H7 (cell line): ENCODE results near the gene TJP2. TPM values are rescaled to one million over a fixed set of nuclear protein-coding genes. Genes with fewer than 3 reads are reported as not detected.

Experiments used
- DNase-seq: peaks from one replicate; pipeline ENCODE4 v3.0.0; 2012
- H3K27me3 ChIP-seq: 2 replicates; pipeline ENCODE4 v1.6.0; 2011; ENCODE audit warnings: mild to moderate bottlenecking, low read length; ENCODE audit not compliant: control insufficient read depth, insufficient read depth
- H3K36me3 ChIP-seq: replicated peaks from 2 replicates; pipeline ENCODE4 v1.5.1; 2011; ENCODE audit warnings: low read length; ENCODE audit not compliant: control insufficient read depth, insufficient read depth
- H3K4me3 ChIP-seq: 2 replicates; pipeline ENCODE4 v1.5.1; 2011; ENCODE audit warnings: low read depth, mild to moderate bottlenecking, control low read depth, low read length, moderate library complexity; ENCODE audit not compliant: insufficient read depth
- total RNA-seq: library from RNA; depleted of rRNA; stranded (reverse); fragments of >200 nt; shearing (Covaris generic); gene quantifications from 2 replicates; pipeline ENCODE4 v1.2.3, GENCODE V29; 2014; rRNA removed

Gene TJP2
- 107 and 128 TPM in 2 replicates for total RNA-seq

DNA sequence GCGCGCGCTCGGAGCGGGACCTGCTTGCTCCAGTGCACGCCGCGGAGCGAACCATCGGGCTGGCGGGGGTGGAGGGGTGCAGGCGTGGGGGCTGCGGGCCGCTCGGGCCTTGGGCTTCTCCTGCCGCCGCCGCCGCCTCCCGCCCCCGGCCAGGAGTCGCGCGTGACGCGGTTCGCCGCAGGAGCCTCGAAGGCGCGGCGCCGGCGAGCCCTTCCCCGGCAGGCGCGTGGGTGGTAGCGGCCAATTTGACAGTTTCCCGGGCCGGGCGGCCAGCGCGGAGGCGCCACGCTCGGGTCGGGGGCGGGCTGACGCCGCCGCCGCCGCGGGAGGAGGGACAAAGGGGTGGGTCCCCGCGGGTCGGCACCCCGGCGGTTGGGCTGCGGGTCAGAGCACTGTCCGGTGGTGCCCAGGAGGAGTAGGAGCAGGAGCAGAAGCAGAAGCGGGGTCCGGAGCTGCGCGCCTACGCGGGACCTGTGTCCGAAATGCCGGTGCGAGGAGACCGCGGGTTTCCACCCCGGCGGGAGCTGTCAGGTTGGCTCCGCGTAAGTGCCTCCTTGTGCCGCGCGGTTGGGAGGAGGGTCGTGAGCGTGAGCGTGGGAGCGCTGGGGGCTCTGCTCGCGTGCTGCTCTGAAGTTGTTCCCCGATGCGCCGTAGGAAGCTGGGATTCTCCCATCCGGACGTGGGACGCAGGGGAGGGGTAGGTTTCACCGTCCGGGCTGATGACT is at the start of gene TJP2:
Gene TJP2 (plus strand): TSS at position 387 of the 725 bp plus-strand sequence. CDS start 96 bp downstream, at position 483.
- peak; percentile 83 for DNase-seq
- Histone ChIP-seq H3K4me3 (peak within 1 kb of the TSS; percentile 69), H3K36me3 (no peaks in the 10 kb centered on the region)

GRCh38 chr9:69130456-69131441 is 43.3 kb upstream of the TJP2 start:
- no peak for DNase-seq
- Histone ChIP-seq H3K36me3 (no peaks in the 10 kb centered on the region), H3K4me3 (no peak overlapping the region), H3K27me3 (no peaks in the 10 kb centered on the region)

More for the DNA sequence above, at the start of gene TJP2:
- H3K27me3 ChIP-seq, result peaks cover 5% of the 10 kb centered on the region; the same call in 1 of the 2 replicates

GRCh38 chr9:69131682-69132081 is 42.4 kb upstream of the TJP2 start:
- H3K27me3 ChIP-seq, result no peaks in the 10 kb centered on the region
- DNase-seq, result no peak
- no peak overlapping the region for H3K4me3 ChIP-seq
- no peaks in the 10 kb centered on the region; the same call in 1 of the 2 replicates for H3K36me3 ChIP-seq

DNA sequence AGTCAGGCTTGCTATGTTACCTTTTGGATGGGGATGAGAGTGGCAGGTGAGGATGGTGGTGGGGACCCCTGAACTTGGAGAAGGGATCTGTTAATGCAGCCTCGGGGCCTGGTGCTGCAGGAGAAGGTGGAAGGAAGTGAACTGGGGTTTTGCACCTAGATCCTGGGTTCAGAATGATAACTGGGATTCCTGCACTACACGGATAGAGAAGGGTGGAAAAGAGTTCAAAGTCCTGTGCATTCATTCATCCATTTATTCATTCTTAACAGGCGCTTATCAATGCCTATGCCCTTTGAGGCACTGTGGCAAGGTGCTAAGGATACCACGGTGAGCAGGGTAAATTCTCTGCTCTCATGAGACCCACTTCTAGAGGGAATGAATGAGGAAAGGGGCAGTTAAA is 41.7 kb upstream of the TJP2 start:
- Histone ChIP-seq H3K36me3 (no peaks in the 10 kb centered on the region; the same call in 1 of the 2 replicates), H3K4me3 (no peak overlapping the region), H3K27me3 (no peaks in the 10 kb centered on the region)
- no peak for DNase-seq

GRCh38 chr9:69134412-69134811 is 39.7 kb upstream of the TJP2 start:
- no peak for DNase-seq
- H3K27me3 ChIP-seq, result no peaks in the 10 kb centered on the region
- peaks cover 1% of the 10 kb centered on the region for H3K36me3 ChIP-seq
- no peak overlapping the region for H3K4me3 ChIP-seq

GRCh38 chr9:69136185-69136584 is 37.9 kb upstream of the TJP2 start:
- Histone ChIP-seq H3K4me3 (no peak overlapping the region), H3K36me3 (peaks cover 1% of the 10 kb centered on the region), H3K27me3 (no peaks in the 10 kb centered on the region)
- DNase-seq, result no peak

GRCh38 chr9:69136779-69137178 is 37.3 kb upstream of the TJP2 start:
- peaks cover 1% of the 10 kb centered on the region for H3K36me3 ChIP-seq
- no peak overlapping the region for H3K4me3 ChIP-seq
- H3K27me3 ChIP-seq, result no peaks in the 10 kb centered on the region
- no peak for DNase-seq

DNA sequence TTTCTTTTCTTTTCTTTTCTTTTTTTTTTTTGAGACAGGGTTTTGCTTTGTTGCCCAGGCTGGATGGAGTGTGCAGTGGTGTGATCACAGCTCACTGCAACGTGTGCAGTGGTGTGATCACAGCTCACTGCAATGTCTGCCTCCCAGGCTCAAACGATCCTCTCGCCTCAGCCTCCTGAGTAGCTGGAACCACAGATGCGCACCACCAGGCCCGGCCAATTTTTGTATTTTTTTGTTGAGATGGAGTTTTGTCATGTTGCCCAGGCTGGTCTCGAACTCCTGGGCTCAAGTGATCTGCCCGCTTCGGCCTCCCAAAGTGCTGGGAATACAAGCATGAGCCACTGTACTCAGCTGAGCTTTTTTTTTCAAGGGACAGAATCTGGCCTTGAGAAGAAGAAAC is 36.8 kb upstream of the TJP2 start:
- Histone ChIP-seq H3K36me3 (peaks cover 1% of the 10 kb centered on the region), H3K4me3 (no peak overlapping the region), H3K27me3 (no peaks in the 10 kb centered on the region)
- no peak for DNase-seq

DNA sequence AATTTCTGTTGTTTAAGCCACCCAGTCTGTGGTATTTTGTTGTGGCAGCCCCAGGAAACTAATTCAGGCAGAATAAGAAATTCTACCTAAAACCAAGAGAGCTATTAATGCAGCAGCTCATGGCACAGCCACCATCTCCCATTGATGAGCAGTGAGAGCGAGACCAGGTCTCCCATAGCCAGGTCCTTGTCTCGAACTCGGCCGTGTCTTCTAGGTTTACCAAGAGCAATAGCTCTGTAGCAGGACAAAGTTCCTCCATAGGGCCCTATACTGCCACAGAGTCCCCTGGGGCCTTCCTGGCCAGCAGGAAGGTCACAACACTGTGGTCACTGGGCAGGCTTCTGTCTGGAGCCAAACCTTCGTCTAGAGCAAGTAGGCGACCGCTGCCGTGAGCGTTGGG is 34.5 kb upstream of the TJP2 start:
- Histone ChIP-seq H3K4me3 (no peak overlapping the region), H3K27me3 (no peaks in the 10 kb centered on the region), H3K36me3 (peaks cover 1% of the 10 kb centered on the region)
- DNase-seq, result no peak

GRCh38 chr9:69140123-69140735 is 33.8 kb upstream of the TJP2 start:
- Histone ChIP-seq H3K27me3 (no peaks in the 10 kb centered on the region), H3K4me3 (no peak overlapping the region), H3K36me3 (peaks cover 1% of the 10 kb centered on the region)
- no peak for DNase-seq

DNA sequence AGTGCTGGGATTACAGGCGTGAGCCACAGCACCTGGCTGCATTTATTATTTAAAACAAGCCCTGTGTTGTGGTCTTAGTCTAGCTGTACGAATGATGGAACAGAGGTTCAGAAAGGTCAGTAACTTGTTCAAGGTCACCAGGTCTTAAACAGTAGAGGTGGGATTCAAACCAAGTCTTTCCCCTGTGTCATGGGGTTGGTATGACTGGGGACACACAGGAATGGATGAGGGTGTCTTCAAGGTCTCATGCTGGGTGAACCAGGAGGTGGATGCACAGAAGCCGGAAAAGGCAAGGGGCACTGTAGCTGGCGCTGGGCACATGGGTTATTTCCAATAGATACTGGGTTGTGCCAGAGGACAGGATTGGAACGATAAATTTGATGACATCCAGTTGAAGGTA is 32.2 kb upstream of the TJP2 start:
- Histone ChIP-seq H3K4me3 (no peak overlapping the region), H3K27me3 (no peaks in the 10 kb centered on the region), H3K36me3 (peaks cover 1% of the 10 kb centered on the region)
- no peak for DNase-seq

DNA sequence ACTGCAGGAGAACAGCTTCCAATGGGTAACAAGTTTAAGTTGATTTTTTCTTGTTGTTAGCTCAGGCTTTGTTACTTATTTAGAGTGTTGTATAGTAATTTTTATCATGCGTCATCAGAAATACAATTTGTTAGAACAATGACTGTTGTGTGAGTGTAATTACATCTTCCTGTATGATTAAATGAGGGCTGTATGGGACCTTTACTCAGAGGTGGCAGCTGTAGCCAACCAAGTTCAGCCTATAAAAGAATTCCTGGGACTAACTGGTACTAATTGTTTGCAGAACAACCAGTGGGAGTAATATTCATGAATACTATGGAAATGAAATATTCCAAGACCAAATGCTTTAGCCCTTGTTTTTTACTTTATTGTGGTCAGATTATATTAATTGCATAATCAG is 30.8 kb upstream of the TJP2 start:
- DNase-seq, result no peak
- no peak overlapping the region for H3K4me3 ChIP-seq
- no peaks in the 10 kb centered on the region for H3K27me3 ChIP-seq
- peaks cover 1% of the 10 kb centered on the region; the same call in 1 of the 2 replicates for H3K36me3 ChIP-seq

GRCh38 chr9:69145144-69145715 is 28.8 kb upstream of the TJP2 start:
- Histone ChIP-seq H3K27me3 (no peaks in the 10 kb centered on the region), H3K36me3 (no peaks in the 10 kb centered on the region), H3K4me3 (no peak overlapping the region)
- DNase-seq, result no peak
